ENCODE results near the gene ATIC. TPM values are rescaled to one million over a fixed set of nuclear protein-coding genes. Genes with fewer than 3 reads are reported as not detected.

Gene ATIC
- polyA plus RNA-seq, 1 donor from 2014 or later, result 9.5 TPM

DNA sequence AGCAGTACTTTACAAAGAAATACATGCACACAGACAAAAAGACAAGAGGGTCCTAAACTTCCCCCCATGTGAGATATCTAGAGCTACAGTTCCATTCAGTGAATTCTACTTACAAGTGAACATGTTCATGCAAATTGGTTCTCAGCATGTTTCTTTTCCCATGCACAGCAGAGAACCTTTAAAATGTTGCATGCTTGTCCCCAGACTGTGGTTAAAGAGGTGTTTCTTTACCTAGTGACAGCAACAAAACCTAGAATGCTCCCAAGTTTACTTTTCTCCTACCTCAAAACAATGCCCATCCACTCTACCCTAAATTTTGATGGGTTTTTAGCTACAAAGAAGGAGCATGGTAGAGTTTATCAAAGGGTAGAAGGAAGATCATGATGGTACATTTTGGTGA lies 80.3 kb downstream of the ATIC start:
- Histone ChIP-seq H3K9ac (ENCODE audit: low read length) (no peak overlapping the region), H3K4me3 (ENCODE audit: low read length) (no peak overlapping the region), H4K20me1 (ENCODE audit: insufficient read depth) (no peaks in the 10 kb centered on the region), H3F3A (ENCODE audit: insufficient read depth, low read length, poor library complexity, severe bottlenecking) (no peaks in the 10 kb centered on the region), H3K27ac (ENCODE audit: low read length) (no peak overlapping the region), H3K36me3 (ENCODE audit: insufficient read depth, low read length) (no peaks in the 10 kb centered on the region), H3K79me2 (replicated peaks; ENCODE audit: insufficient read depth, low read length) (no peaks in the 10 kb centered on the region), H3K9me3 (ENCODE audit: low read length) (no peaks in the 10 kb centered on the region), H3K4me2 (ENCODE audit: low read length) (no peak overlapping the region), H2AFZ (ENCODE audit: low read depth, low read length) (no peak overlapping the region), H3K27me3 (ENCODE audit: insufficient read depth, low read depth, low read length) (no peaks in the 10 kb centered on the region), H3K9me2 (ENCODE audit: insufficient read depth, low read length) (no peaks in the 10 kb centered on the region)
- no peak for TF ChIP-seq SMC3 (conservative IDR thresholded peaks at IDR 0.05; ENCODE audit: poor library complexity)
- TF ChIP-seq POLR2AphosphoS5 (IDR thresholded peaks at IDR 0.05), result no peak
- TF ChIP-seq, protein P1, sequence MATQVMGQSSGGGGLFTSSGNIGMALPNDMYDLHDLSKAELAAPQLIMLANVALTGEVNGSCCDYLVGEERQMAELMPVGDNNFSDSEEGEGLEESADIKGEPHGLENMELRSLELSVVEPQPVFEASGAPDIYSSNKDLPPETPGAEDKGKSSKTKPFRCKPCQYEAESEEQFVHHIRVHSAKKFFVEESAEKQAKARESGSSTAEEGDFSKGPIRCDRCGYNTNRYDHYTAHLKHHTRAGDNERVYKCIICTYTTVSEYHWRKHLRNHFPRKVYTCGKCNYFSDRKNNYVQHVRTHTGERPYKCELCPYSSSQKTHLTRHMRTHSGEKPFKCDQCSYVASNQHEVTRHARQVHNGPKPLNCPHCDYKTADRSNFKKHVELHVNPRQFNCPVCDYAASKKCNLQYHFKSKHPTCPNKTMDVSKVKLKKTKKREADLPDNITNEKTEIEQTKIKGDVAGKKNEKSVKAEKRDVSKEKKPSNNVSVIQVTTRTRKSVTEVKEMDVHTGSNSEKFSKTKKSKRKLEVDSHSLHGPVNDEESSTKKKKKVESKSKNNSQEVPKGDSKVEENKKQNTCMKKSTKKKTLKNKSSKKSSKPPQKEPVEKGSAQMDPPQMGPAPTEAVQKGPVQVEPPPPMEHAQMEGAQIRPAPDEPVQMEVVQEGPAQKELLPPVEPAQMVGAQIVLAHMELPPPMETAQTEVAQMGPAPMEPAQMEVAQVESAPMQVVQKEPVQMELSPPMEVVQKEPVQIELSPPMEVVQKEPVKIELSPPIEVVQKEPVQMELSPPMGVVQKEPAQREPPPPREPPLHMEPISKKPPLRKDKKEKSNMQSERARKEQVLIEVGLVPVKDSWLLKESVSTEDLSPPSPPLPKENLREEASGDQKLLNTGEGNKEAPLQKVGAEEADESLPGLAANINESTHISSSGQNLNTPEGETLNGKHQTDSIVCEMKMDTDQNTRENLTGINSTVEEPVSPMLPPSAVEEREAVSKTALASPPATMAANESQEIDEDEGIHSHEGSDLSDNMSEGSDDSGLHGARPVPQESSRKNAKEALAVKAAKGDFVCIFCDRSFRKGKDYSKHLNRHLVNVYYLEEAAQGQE (IDR thresholded peaks at IDR 0.05; ENCODE audit: borderline replicate concordance), result no peak
- no peak for TF ChIP-seq RAD21 (conservative IDR thresholded peaks at IDR 0.05)
- TF ChIP-seq, protein P2, sequence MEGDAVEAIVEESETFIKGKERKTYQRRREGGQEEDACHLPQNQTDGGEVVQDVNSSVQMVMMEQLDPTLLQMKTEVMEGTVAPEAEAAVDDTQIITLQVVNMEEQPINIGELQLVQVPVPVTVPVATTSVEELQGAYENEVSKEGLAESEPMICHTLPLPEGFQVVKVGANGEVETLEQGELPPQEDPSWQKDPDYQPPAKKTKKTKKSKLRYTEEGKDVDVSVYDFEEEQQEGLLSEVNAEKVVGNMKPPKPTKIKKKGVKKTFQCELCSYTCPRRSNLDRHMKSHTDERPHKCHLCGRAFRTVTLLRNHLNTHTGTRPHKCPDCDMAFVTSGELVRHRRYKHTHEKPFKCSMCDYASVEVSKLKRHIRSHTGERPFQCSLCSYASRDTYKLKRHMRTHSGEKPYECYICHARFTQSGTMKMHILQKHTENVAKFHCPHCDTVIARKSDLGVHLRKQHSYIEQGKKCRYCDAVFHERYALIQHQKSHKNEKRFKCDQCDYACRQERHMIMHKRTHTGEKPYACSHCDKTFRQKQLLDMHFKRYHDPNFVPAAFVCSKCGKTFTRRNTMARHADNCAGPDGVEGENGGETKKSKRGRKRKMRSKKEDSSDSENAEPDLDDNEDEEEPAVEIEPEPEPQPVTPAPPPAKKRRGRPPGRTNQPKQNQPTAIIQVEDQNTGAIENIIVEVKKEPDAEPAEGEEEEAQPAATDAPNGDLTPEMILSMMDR (IDR thresholded peaks at IDR 0.05; ENCODE audit: poor library complexity, severe bottlenecking), result no peak
- TF ChIP-seq EZH2 (IDR thresholded peaks at IDR 0.05; ENCODE audit: borderline replicate concordance, insufficient read depth, low read length, poor library complexity, severe bottlenecking), result no peak
- TF ChIP-seq EP300 (conservative IDR thresholded peaks at IDR 0.05; ENCODE audit: poor library complexity, severe bottlenecking), result no peak
- TF ChIP-seq TAF1 (IDR thresholded peaks at IDR 0.05; ENCODE audit: low read depth), result no peak
- TF ChIP-seq MXI1 (conservative IDR thresholded peaks at IDR 0.05; ENCODE audit: poor library complexity, severe bottlenecking), result no peak

- H3K79me2 ChIP-seq (replicated peaks; ENCODE audit: insufficient read depth, low read length), result no peaks in the 10 kb centered on the region
- H3K9me2 ChIP-seq (ENCODE audit: insufficient read depth, low read length), result no peaks in the 10 kb centered on the region
- H3K36me3 ChIP-seq (ENCODE audit: insufficient read depth, low read length), result no peaks in the 10 kb centered on the region
- no peak overlapping the region for H3K4me2 ChIP-seq (ENCODE audit: low read length)
- H3K27me3 ChIP-seq (ENCODE audit: insufficient read depth, low read depth, low read length), result no peaks in the 10 kb centered on the region
- no peaks in the 10 kb centered on the region for H3F3A ChIP-seq (ENCODE audit: insufficient read depth, low read length, poor library complexity, severe bottlenecking)
- H3K9me3 ChIP-seq (ENCODE audit: low read length), result no peaks in the 10 kb centered on the region
- no peak overlapping the region for H3K27ac ChIP-seq (ENCODE audit: low read length)
- no peak for TF ChIP-seq RAD21 (conservative IDR thresholded peaks at IDR 0.05)
- no peak for TF ChIP-seq POLR2AphosphoS5 (IDR thresholded peaks at IDR 0.05)
- TF ChIP-seq, protein P1 (IDR thresholded peaks at IDR 0.05; ENCODE audit: borderline replicate concordance), result no peak
- no peak for TF ChIP-seq EZH2 (IDR thresholded peaks at IDR 0.05; ENCODE audit: borderline replicate concordance, insufficient read depth, low read length, poor library complexity, severe bottlenecking)
- H3K4me3 ChIP-seq (ENCODE audit: low read length), result no peak overlapping the region
- H4K20me1 ChIP-seq (ENCODE audit: insufficient read depth), result no peaks in the 10 kb centered on the region
- no peak overlapping the region for H2AFZ ChIP-seq (ENCODE audit: low read depth, low read length)
- H3K9ac ChIP-seq (ENCODE audit: low read length), result no peak overlapping the region
Observed at GRCh38 chr2:215392687-215393270, 80.9 kb downstream of the ATIC start.

Measured in neural cell (in vitro differentiated cells).